Fibroblast of mammary gland (primary cell): ENCODE measurements around the gene CST2.
"Not testable (repeated sequence)": the region's sequence is repeated elsewhere in the genome, so short reads cannot be mapped to it uniquely, and the experiment has no call there.

Source experiments
- DNase-seq: peaks from one replicate; pipeline ENCODE4 v3.0.0-alpha.2; 2010; ENCODE audit warnings: low read depth
- H3K4me3 ChIP-seq: 2 replicates; pipeline ENCODE4 v1.5.1; 2011; ENCODE audit warnings: low read depth, mild to moderate bottlenecking, low read length, moderate library complexity; ENCODE audit not compliant: control insufficient read depth
- CTCF ChIP-seq: conservative IDR thresholded peaks from 2 replicates; pipeline ENCODE4 v1.5.1; 2011; ENCODE audit warnings: low read depth, low read length, inconsistent platforms; ENCODE audit not compliant: control insufficient read depth, insufficient read depth

The CST2 gene

GRCh38 chr20:23800865-23801264 is 25.7 kb downstream of the CST2 start:
- DNase-seq: no peak
- TF ChIP-seq CTCF: no peak

GRCh38 chr20:23799216-23799847 is 27.2 kb downstream of the CST2 start:
- peak; percentile 54 for TF ChIP-seq CTCF
- peak; percentile 28 for DNase-seq
- not testable (repeated sequence) for H3K4me3 ChIP-seq

More at GRCh38 chr20:23800865-23801264, 25.7 kb downstream of the CST2 start:
- H3K4me3 ChIP-seq: no peak overlapping the region

DNA sequence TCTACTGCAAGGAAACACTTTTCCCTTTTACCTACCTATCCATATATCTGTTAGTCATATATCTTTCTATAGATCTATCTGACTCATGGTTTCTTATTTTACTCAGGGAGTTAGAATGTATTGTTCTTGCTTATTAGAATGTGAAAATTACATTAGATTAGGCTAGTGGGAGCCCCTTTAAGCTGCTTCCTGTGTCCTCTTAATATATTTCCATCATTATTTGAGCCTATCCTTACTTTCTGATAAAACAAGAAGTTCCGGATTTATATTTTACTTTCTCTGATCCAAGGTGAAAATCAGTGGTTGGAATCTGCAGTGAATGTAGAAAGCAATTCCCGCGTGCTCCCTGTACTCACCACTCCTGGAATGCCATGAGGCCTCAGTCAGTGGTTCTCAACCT is 31.0 kb downstream of the CST2 start:
- H3K4me3 ChIP-seq: no peak overlapping the region
- TF ChIP-seq CTCF: no peak
- no peak for DNase-seq

DNA sequence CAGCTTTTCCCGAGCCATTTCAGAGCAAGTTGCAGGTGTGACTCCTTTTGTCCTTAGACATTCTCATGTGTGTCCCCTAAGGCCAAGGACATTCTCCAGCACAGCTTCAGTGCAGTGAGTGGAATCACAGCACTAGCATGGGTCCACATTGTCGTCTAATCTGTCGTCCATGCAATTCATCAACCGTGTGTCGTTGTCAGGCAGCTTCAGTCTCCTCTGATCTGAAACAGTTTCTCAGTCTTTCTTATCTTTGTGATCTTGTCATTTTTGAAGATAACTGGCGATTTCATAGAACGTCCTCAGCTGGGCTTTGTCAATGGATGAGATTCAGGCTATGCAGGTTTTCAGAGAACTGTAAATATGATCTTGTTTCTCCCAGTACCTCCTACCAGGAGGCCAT is 31.7 kb downstream of the CST2 start:
- DNase-seq: no peak
- H3K4me3 ChIP-seq: no peak overlapping the region
- no peak for TF ChIP-seq CTCF

GRCh38 chr20:23794065-23794464 is 32.5 kb downstream of the CST2 start:
- H3K4me3 ChIP-seq: no peak overlapping the region
- no peak for TF ChIP-seq CTCF
- DNase-seq: no peak

DNA sequence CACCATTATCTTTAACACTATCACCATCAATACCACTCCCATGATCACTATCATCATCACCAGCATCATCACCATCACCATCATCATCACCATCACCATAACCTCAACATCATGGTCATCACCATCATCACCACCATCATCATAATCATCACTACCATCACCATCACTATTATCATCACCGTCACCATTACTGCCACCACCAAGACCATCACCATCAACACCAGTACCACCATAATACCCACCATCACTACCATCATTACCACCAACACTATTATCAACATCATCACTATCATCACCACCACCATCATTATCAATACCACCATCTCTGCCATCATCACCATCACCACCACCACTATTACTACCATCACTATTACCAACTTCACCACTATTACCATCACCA is 43.1 kb downstream of the CST2 start:
- TF ChIP-seq CTCF: no peak
- no peak for DNase-seq
- H3K4me3 ChIP-seq: no peak overlapping the region
